Activated T-helper 9 cell treated with anti-CD3 and anti-CD28 coated beads, Interleukin-2, amount 50 U/mL, for 16 hours (primary cell): ENCODE results near the gene IQGAP3.
"Not testable (repeated sequence)": the region's sequence is repeated elsewhere in the genome, so short reads cannot be mapped to it uniquely, and the experiment has no call there.

Source experiments
- DNase-seq: peaks from one replicate; pipeline ENCODE4 v3.0.0-alpha.2; 2020; ENCODE audit warnings: low read depth

Gene IQGAP3

DNA sequence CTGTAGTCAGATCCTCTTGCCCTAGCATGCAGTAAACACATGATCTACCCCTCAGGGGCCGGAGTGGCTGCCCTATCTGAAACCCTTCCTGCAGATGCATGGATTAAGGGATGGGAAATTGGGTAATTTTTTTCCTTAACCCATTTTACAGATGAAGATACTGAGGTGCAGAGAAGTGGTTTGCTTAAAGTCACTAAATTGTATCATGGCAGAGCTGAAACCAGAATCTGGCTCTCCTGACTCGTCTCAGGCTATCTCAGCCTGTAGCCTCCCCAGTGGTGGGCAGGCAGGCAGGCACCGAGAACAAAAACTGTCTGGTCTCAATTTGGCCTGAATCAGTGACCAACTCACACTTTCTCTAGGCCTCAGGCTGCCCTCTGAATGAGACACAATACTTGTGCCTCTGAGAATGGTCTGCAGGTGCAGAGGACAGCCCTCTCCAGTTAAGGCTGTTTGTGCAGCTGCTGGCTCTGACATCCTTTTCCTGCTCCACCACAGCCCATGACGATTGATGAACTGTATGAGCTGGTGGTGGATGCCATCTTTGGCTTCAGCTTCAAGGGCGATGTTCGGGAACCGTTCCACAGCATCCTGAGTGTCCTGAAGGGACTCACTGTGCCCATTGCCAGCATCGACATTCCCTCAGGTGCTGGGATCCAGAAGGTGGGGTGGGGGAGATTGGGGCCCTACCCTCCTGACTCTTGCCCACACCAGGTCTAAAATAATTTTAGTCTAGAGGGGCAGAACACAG lies 20.7 kb upstream of the IQGAP3 start:
- no peak for DNase-seq

DNA sequence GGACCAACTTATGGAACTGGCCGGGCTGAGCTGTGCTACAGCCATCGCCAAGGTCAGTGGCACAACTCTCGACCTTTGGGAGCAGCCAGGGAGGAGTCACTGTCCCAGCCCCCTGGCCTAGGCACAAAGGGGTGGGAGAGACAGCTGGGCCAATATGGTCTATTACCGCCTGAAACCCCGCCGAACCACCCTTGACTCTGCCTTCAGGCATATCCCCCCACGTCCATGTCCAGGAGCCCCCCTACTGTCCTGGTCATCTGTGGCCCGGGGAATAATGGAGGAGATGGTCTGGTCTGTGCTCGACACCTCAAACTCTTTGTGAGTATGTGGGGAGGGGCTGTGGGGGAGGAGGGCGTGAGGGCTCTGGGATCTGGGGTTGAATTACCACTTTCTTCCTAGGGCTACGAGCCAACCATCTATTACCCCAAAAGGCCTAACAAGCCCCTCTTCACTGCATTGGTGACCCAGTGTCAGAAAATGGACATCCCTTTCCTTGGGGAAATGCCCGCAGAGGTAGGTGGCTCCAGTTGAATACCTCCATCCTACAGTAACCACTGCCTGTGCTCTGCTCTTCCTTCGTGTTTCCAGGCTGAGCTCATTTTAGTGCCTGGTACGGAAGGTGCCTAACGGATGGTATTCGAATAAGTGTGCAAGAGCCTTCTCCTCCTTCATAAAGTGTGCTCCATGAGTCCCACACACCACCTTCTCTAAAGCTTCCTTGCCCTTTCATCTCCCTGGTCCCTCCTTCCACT lies 20.0 kb upstream of the IQGAP3 start:
- DNase-seq: no peak

GRCh38 chr1:156591432-156592157 lies 19.2 kb upstream of the IQGAP3 start, which contains the start of gene NAXE:
Gene NAXE, plus strand, starts transcription at chr1:156591776. Its CDS starts 29 bp downstream, at chr1:156591805.
- DNase-seq: peak; percentile 53

- no peak for DNase-seq
Measured at GRCh38 chr1:156591181-156591431, 18.7 kb upstream of the IQGAP3 start.

DNA sequence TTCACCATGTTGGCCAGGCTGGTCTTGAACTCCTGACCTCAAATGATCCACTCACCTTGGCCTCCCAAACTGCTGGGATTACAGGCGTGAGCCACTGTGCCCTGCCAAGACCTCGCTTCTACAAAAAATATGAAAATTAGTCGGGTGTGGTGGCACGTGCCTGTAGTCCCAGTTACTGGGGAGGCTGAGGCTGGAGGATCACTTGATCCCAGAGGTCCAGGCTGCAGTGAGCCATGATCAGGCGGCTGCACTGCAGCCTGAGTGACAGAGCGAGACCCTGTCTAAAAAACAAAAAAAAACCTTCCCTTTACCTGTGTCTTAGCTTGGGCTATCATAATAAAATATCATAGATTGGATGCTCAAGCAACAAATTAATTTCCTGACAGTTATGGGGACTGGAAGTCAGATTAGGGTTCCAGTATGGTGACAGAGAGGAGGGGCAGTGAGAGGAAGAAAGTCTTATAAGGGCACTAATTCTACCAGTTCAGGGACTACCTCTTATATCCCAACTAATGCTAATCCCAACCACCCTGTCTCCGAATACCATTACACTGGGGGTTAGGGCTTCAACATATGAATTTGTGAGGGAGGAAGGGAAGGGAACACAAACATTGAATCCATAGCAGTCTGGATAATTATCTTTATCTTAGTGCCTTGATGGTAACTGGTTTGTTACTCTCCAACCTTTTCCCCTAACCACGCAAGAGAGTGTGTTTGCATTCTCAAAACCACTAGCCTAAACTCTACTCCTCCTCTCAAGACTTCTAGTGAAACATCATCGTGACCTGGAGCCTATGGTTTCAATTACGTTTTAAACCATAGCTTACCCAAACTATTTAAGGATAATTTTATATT lies 18.2 kb upstream of the IQGAP3 start:
- DNase-seq: no peak

- DNase-seq: no peak
Measured at GRCh38 chr1:156589546-156589945, 17.2 kb upstream of the IQGAP3 start.

DNA sequence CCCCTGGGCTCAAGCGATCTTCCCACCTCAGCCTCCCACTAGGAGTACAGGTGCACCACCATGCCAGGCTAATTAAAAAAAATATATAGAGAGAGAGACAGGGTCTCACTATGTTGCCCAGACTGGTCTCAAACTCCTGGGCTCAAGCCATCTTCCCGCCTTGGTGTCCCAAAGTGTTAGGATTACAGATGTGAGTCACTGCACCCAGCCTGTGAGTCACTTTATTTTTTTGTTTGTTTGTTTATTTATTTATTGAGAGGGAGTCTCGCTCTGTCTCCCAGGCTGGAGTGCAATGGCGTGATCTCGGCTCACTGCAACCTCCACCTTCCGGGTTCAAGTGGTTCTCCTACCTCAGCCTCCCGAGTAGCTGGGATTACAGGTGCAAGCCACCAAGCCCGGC lies 15.6 kb upstream of the IQGAP3 start:
- DNase-seq: not testable (repeated sequence)

DNA sequence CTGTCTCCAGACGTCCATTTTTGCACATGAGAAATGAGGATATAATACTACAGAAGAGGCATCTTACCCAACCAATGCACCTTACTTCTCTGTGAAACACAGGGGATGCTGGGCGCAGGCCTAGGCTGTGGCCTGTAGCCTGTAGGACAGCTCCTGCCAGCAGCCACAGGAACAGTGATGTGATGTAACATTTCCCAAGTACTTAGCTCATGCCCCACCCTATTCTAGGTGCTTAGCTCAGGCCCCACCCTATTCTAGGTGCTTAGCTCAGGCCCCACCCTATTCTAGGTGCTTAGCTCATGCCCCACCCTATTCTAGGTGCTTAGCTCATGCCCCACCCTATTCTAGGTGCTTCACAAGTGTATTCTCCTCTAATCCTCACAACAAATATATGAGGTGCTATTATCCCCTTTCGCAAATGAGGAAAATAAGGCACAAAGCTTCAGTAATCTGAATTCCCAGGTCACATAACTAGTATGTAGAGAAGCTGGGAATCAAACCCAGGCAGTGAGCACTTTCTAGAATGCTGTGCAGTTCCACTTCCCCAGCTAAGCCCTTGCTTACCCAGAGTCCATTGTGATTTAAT lies 14.6 kb upstream of the IQGAP3 start:
- no peak for DNase-seq

DNA sequence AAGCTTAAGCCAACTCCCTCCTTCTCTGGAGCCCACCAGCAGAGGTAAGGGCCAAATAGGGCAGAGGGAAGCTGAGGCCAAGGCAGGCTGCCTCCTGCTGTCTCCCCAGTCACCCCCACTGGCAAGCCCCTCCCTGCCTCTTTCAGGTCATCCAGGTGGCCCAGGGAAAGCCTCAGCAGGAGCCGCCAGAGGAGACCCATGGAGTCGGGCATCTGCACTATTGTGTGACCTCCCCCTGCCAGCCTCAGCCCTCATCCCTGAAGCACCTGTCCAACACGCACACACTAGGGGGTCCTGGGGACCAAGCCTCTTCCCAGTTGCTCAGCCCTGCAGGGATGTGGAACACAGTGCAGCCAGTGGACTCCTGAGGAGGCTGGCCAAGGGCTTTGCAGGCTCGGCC lies 14.0 kb upstream of the IQGAP3 start:
- no peak for DNase-seq

GRCh38 chr1:156584813-156585212 lies 12.4 kb upstream of the IQGAP3 start:
- DNase-seq: no peak

DNA sequence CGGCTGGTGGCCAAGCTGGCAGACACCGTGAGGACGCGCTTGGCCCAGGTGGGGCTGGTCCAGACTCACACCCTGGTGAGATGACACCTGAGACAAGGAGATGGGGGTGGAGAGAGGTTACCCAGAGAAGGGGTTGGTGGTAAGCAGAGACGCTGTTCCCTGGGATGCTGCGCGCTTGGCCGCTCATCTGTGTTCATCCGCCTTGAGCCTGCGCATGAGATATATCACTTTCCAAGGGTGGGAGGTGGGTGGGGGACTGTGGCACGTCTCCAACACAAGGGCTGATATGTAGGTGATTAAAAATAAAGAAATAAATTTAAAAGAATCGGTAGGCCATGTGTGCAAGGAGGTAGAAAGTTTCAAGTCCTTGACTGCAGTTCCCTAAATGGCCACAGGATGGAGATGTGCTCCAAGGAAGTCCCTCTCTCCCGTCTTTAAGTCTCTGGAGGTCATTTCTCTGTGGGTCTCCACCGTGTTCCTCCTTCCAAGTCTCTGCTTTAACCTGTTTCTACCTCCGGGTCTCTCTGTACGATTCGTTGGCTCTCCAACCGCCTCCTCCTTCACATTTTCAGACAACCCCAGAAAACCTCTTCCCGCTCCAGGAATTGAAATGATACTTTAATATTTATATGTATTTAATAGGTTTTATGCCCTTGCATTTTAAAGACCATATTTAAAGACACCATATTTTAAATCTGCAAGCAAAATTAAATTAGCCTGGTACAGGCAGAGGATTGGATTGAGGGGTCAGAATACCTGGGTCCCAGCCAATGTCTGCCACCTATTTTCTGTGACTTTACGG lies 11.7 kb upstream of the IQGAP3 start:
- peak; percentile 46 for DNase-seq

DNA sequence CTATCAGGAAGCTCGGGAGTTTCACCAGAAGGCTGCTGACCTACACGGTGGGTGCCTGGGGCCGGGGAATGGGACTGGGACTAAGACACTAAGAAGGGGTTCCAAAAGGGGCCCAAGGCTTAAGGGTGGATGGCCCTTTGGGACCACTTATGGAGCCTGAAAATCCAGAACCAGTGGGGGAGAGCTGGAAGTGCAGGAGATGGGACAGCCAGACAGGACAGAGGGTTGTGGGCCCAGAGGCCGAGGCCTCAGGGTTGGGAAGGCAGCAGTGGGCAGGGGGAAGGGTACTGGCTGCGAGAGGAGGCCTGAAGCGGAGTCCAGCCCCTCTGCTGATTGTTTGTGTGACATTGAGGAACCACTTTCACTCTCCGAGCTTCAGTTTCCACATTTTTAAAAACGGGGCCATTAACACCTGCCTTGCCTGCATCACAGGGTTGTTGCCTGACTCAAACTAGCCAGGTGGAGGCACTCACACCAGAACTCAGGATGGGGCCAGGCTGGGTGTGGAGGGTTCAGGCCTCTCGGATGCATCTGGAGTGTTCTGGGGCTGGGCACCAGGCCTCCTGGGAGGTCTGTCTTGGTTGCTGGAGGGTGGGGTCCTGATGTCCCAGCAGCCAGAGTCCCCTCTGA lies 10.1 kb upstream of the IQGAP3 start:
- no peak for DNase-seq

GRCh38 chr1:156581661-156582387 lies 9.5 kb upstream of the IQGAP3 start:
- DNase-seq: no peak

DNA sequence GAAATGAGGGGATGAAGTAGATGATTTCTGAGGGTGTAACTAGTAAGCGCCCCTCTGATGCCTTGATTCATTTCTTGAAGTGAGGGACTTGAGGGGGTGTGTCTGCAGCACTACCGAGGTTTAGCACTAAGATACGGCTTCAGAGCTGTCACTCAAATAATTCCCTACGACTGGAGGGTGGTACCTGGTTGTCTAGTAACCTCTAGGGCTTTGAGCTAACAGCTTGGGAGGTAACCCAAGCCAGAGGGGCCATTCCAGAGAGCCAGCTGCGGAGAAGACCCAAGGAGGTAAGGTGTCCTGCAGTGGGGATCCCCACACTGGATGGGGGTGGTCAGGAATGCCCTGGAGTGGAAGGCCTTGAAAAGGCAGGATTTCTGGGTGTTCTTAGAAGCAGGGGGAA lies 7.1 kb upstream of the IQGAP3 start, which contains the start of gene TTC24:
Gene TTC24 (plus strand): TSS at position 252 of the 400 bp plus-strand sequence. CDS start 1,642 bp downstream, outside the sequence.
- no peak for DNase-seq

DNA sequence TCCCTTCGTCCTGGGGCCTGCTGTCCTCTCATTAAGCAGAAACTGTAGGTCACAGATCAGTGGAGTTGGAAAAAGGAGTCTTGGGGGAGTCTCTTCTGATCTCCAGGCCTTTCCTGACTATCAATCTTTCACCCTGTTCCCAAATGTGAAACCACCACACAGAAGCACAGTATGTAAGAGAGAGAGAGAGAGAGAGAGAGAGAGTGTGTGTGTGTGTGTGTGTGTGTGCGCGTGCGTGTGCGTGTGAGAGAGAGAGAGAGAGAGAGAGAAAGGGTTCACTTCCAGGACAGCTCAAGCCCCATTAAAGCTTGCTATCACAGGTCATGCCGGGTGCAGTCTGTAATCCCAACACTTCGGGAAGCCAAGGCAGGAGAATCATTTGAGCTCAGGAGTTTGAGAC lies 5.7 kb upstream of the IQGAP3 start:
- no peak for DNase-seq

DNA sequence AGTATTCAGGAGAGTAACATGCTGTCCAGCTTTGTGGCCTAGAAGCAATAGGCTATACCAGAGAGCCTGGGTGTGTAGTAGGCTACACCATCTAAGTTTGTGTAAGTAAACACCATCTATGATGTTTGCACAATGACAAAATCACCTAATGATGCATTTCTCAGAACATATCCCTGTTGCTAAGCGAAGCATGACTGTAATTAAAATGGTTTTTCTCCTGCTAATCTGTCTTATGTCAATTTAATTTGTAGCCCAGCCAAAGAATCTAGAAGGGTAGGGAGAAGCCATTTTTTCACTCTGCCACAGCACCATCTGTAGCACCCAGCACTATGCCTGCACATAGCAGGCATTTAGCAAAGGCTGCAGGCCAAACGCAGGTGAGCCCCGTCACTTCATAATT lies 5.2 kb upstream of the IQGAP3 start:
- no peak for DNase-seq

GRCh38 chr1:156574039-156574633 lies 1.8 kb upstream of the IQGAP3 start:
- no peak for DNase-seq

DNA sequence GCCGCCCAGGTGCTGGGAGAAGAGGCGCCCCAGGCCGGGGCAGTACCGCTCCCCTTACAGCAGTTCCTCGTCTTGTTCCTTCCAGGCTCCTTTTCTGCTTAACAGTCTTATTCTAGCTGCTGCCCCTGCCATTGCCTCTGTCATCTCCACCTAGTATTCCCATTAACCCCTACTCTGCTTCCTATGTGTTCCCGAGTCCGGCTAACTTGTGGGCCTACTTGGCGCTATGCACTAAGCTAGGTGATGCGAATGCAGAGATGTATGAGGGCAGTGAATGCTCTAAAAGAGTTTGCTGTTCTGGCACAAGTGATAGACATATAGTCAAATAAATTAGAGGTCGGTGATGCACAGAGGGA lies 276 bp upstream of the IQGAP3 start:
- DNase-seq: no peak

- no peak for DNase-seq
Measured at GRCh38 chr1:156571261-156571852, 1.0 kb downstream of the IQGAP3 start.
